Spleen (tissue), 11 donors: Measurements from ENCODE around the gene ARHGEF25. TPM values are rescaled to one million over a fixed set of nuclear protein-coding genes. Genes with fewer than 3 reads are reported as not detected.

Experiments
- DNase-seq: peaks from one replicate; pipeline ENCODE4 v3.0.0-alpha.2; 2020
- H3K27ac ChIP-seq, 8 donors: fragments of 200-600 bp; sonication (generic) in 7 of 8; 1 replicate in 4 of 8; 2 replicates in 4 of 8; pipeline versions ENCODE4 v1.5.0 to v1.8.0; 2016 to 2021; ENCODE audit warnings: inconsistent platforms in 4 of 8, mild to moderate bottlenecking in 4 of 8, moderate library complexity in 1 of 8
- H3K27me3 ChIP-seq, 7 donors: fragments of 200-600 bp; sonication (generic) in 6 of 7; replicated peaks in 1 of 7; 1 replicate in 4 of 7; 2 replicates in 3 of 7; pipeline versions ENCODE4 v1.5.0 to v1.8.0; 2016 to 2021; ENCODE audit warnings: inconsistent platforms in 3 of 7, mild to moderate bottlenecking in 1 of 7
- H3K36me3 ChIP-seq, 6 donors: fragments of 200-600 bp; sonication (generic) in 5 of 6; 1 replicate in 4 of 6; 2 replicates in 2 of 6; pipeline versions ENCODE4 v1.5.0 to v1.8.0; 2016 to 2021; ENCODE audit warnings: inconsistent platforms in 2 of 6
- H3K4me1 ChIP-seq, 6 donors: fragments of 200-600 bp; sonication (generic) in 5 of 6; 1 replicate in 3 of 6; 2 replicates in 3 of 6; pipeline versions ENCODE4 v1.5.0 to v1.8.0; 2016 to 2021; ENCODE audit warnings: inconsistent platforms in 3 of 6
- H3K4me3 ChIP-seq, 8 donors: fragments of 200-600 bp; sonication (generic) in 7 of 8; 1 replicate in 4 of 8; 2 replicates in 4 of 8; pipeline versions ENCODE4 v1.5.0 to v1.8.0; 2016 to 2021; ENCODE audit warnings: inconsistent platforms in 4 of 8, mild to moderate bottlenecking in 4 of 8, moderate library complexity in 2 of 8
- H3K9me3 ChIP-seq, 8 donors: fragments of 200-600 bp; sonication (generic) in 7 of 8; 1 replicate in 4 of 8; 2 replicates in 4 of 8; pipeline versions ENCODE4 v1.5.0 to v1.8.0; 2016 to 2021; ENCODE audit warnings: inconsistent platforms in 4 of 8
- CTCF ChIP-seq, 11 experiments: fragments of 200-600 bp in 7 of 11; fragments of 450-650 bp in 4 of 11; sonication (generic) in 4 of 11; IDR thresholded peaks in 8 of 11; conservative IDR thresholded peaks in 3 of 11; 1 replicate in 7 of 11; 2 replicates in 4 of 11; pipeline versions ENCODE4 v1.4.0 to v1.8.0; 2016 to 2021; ENCODE audit warnings: antibody characterized with exemption in 11 of 11, inconsistent platforms in 4 of 11, mild to moderate bottlenecking in 1 of 11
- POLR2A ChIP-seq, 3 donors: fragments of 450-650 bp; IDR thresholded peaks; one replicate each; pipeline ENCODE4 v1.5.1; 2017; ENCODE audit warnings: antibody characterized with exemption in 3 of 3, mild to moderate bottlenecking in 1 of 3
- POLR2AphosphoS5 ChIP-seq, 3 donors: sonication (generic); formaldehyde crosslinking; IDR thresholded peaks; one replicate each; pipeline ENCODE4 v1.5.1; 2017; ENCODE audit warnings: antibody characterized with exemption in 3 of 3
- WGBS, 5 donors: extraction: QIAGEN DNeasy Blood & Tissue Kit in 3 of 5; methylation state at CpG; one replicate each; pipeline versions ENCODE4 v1.1.5 to v1.1.7; 2013 to 2018; 5-methylcytosine and 5-hydroxymethylcytosine counted together
- intact Hi-C: fragments of 100-400 bp; cut with DNase I; formaldehyde crosslinking; loops from one replicate; pipeline ENCODE4 v1.15.0; 2023; ENCODE audit warnings: low total_unique reads
- polyA plus RNA-seq, 3 donors: library from polyadenylated mRNA; stranded (reverse); fragments of 200-250 nt; gene quantifications; one replicate each; pipeline ENCODE4 v1.2.1, GENCODE V29; 2013
- total RNA-seq, 7 donors: library from RNA; depleted of rRNA in 3 of 7; stranded (reverse); fragments of >200 nt in 3 of 7; fragmentation: NEBNext Ultra II Directional in 4 of 7; extraction: Animal tissue kit (Norgen Biotek cat#: 25700) in 4 of 7; gene quantifications; one replicate each; pipeline versions ENCODE4 v1.1.0 to v1.2.1, GENCODE V29; 2016 to 2021
- donor health status: healthy with polysubstance abuse.
- donor health status: DM: no; HTN: no; CAD: no; lungs with moderate emphysema.
- donor health status: DM: no; HTN: no; CAD: no.
- donor health status: Bipolar disorder and iron deficiency.
- donor health status: healthy.
- donor health status: DM: no; HTN: no; CAD: no.
- donor health status: DM: yes; HTN: yes; CAD: no.

ARHGEF25 gene
- total and polyA plus RNA-seq, 10 donors: 9.3 to 26.6 (median 15.3) TPM

GRCh38 chr12:57626111-57626920, 15.1 kb downstream of the ARHGEF25 start:
- DNase-seq: no peak
- H3K27me3 ChIP-seq: peaks cover 8 to 99% (median 82%) of the 10 kb centered on the region in 7 donors

GRCh38 chr12:57626921-57627445, 15.7 kb downstream of the ARHGEF25 start:
- Histone ChIP-seq H3K9me3 (no peaks in the 10 kb centered on the region), H3K27ac (no peak overlapping the region), H3K4me3 (peak overlapping the region in 2 of 8 donors; percentile 9 to 58), H3K4me1 (peaks cover 3 to 26% (median 20%) of the 10 kb centered on the region in 6 donors), H3K27me3 (peaks cover 9 to 99% (median 83%) of the 10 kb centered on the region in 7 donors), H3K36me3 (no peaks in the 10 kb centered on the region)
- WGBS, 5 donors: 20 to 26% (median 21%) methylated on average over 9 of the region's 9 CpGs
- TF ChIP-seq POLR2A (IDR thresholded peaks at IDR 0.05) (no peak), CTCF (IDR thresholded peaks at IDR 0.05 in 8 of 11, conservative IDR thresholded peaks at IDR 0.05 in 3 of 11) (no peak), POLR2AphosphoS5 (IDR thresholded peaks at IDR 0.05) (no peak)
- intact Hi-C loops: no loop called here
- DNase-seq: no peak

More at GRCh38 chr12:57626111-57626920, 15.1 kb downstream of the ARHGEF25 start:
- Histone ChIP-seq H3K27ac (no peak overlapping the region), H3K4me3 (no peak overlapping the region), H3K36me3 (no peaks in the 10 kb centered on the region), H3K9me3 (no peaks in the 10 kb centered on the region), H3K4me1 (peaks cover 5 to 27% (median 22%) of the 10 kb centered on the region in 6 donors)
- intact Hi-C loops: no loop called here
- WGBS, 5 donors: 42 to 64% (median 48%) methylated on average over 12 to 13 of the region's 13 CpGs
- no peak for TF ChIP-seq CTCF (IDR thresholded peaks at IDR 0.05 in 8 of 11, conservative IDR thresholded peaks at IDR 0.05 in 3 of 11)
- TF ChIP-seq POLR2AphosphoS5 (IDR thresholded peaks at IDR 0.05): no peak
- TF ChIP-seq POLR2A (IDR thresholded peaks at IDR 0.05): no peak

- Histone ChIP-seq H3K27me3 (peaks cover 15 to 99% (median 83%) of the 10 kb centered on the region in 7 donors), H3K9me3 (no peaks in the 10 kb centered on the region), H3K4me3 (peak overlapping the region in 4 of 8 donors; percentile 9 to 58 (median 26)), H3K27ac (no peak overlapping the region), H3K4me1 (peaks cover 10 to 31% (median 26%) of the 10 kb centered on the region in 6 donors), H3K36me3 (no peaks in the 10 kb centered on the region)
- no peak for DNase-seq
- 4 to 7% (median 5%) methylated on average over 40 to 67 of the region's 67 CpGs for WGBS, 5 donors
- TF ChIP-seq POLR2A (IDR thresholded peaks at IDR 0.05) (no peak), POLR2AphosphoS5 (IDR thresholded peaks at IDR 0.05) (peak in 1 of 3 donors; percentile 8), CTCF (IDR thresholded peaks at IDR 0.05 in 8 of 11, conservative IDR thresholded peaks at IDR 0.05 in 3 of 11) (peak in 2 of 11 experiments; percentile 8 to 32)
- intact Hi-C loops: no loop called here
Observed at GRCh38 chr12:57627501-57628279, 16.5 kb downstream of the ARHGEF25 start.
